ENCODE data around the gene CLRN1.

CLRN1 gene

DNA sequence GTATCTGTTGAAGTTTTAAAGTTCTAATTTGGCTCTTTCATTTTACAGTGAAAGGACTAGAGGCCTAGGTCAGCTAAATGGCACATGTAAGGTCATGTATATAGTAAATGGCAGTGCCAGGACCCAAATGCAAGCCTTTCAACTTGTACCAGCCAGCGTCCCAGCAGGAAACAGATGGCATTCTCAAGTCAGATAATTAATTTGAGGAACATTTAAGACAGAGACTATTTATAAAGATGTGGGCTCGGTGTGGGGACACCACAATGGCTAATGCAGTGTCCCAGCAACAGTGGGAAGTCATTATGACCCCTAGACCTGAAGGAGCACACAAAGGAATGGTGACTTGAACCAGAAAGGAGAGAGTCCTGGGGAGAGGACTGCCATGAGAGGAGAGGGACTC is 73.4 kb downstream of the CLRN1 start:
- Histone ChIP-seq H3K36me3 (ENCODE audit: low read length) (no peaks in the 10 kb centered on the region), H3K79me2 (ENCODE audit: insufficient read depth, low read length) (no peaks in the 10 kb centered on the region), H4K20me1 (ENCODE audit: low read depth, low read length) (no peaks in the 10 kb centered on the region), H3K27ac (ENCODE audit: low read depth, low read length) (no peak overlapping the region), H3K9me2 (replicated peaks; ENCODE audit: insufficient read depth, low read length) (no peaks in the 10 kb centered on the region), H3K9me3 (ENCODE audit: insufficient read depth, low read length) (no peaks in the 10 kb centered on the region), H2AFZ (ENCODE audit: low read depth, low read length, severe bottlenecking) (no peak overlapping the region), H3K4me2 (ENCODE audit: low read depth, low read length, poor library complexity, severe bottlenecking) (no peak overlapping the region), H3F3A (ENCODE audit: insufficient read depth) (no peaks in the 10 kb centered on the region), H3K9ac (ENCODE audit: low read length) (no peak overlapping the region), H3K4me3 (ENCODE audit: insufficient read depth, low read length, poor library complexity, severe bottlenecking) (no peak overlapping the region), H3K27me3 (ENCODE audit: low read length) (peaks cover 3% of the 10 kb centered on the region; the same call in 1 of the 2 replicates)
- TF ChIP-seq EZH2phosphoT487 (conservative IDR thresholded peaks at IDR 0.05; ENCODE audit: low read length) (no peak), CTCF (IDR thresholded peaks at IDR 0.05; ENCODE audit: insufficient read depth, low read length, poor library complexity, severe bottlenecking) (no peak)

DNA sequence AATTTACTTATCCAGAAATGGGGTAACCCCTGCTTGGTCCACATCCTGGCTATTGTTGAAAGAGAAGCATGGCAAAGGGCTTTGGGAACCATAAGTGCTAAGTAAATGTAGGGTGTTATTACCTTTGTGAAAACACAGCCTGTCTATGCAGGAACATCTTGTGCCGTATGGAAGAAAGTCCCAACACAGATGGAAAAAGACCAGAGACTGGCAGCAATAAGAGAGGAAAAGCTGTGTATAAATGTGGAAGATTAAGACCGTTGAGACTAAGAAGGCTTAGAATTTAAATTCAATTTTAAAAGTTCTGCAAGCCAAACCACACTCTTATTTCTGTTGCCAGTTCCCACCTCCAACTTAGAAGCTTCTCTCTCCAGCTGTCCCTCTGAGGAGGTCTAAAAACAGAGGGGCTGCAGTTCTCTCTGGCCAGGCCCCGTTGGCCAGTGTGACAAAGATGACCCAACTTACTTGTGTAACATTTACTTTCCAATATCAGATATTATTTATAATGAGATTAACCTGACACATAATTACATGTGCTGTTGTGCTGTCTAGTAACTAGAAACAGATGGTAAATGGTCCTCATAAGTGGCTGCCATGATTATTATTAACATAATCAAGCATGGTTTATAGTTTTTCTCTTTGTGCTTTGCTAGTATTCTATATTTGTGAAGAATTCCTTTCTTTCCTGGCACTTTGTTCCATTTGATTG is 74.3 kb downstream of the CLRN1 start:
- H3K27ac ChIP-seq (ENCODE audit: low read depth, low read length), result no peak overlapping the region
- H3K9me3 ChIP-seq (ENCODE audit: insufficient read depth, low read length), result no peaks in the 10 kb centered on the region
- no peaks in the 10 kb centered on the region for H3K36me3 ChIP-seq (ENCODE audit: low read length)
- no peak overlapping the region for H3K4me2 ChIP-seq (ENCODE audit: low read depth, low read length, poor library complexity, severe bottlenecking)
- H3K4me3 ChIP-seq (ENCODE audit: insufficient read depth, low read length, poor library complexity, severe bottlenecking), result no peak overlapping the region
- H3F3A ChIP-seq (ENCODE audit: insufficient read depth), result no peaks in the 10 kb centered on the region
- H3K27me3 ChIP-seq (ENCODE audit: low read length), result peaks cover 3% of the 10 kb centered on the region; the same call in 1 of the 2 replicates
- no peak overlapping the region for H3K9ac ChIP-seq (ENCODE audit: low read length)
- no peaks in the 10 kb centered on the region for H4K20me1 ChIP-seq (ENCODE audit: low read depth, low read length)
- no peak for TF ChIP-seq EZH2phosphoT487 (conservative IDR thresholded peaks at IDR 0.05; ENCODE audit: low read length)
- H2AFZ ChIP-seq (ENCODE audit: low read depth, low read length, severe bottlenecking), result no peak overlapping the region
- no peaks in the 10 kb centered on the region for H3K79me2 ChIP-seq (ENCODE audit: insufficient read depth, low read length)
- no peaks in the 10 kb centered on the region for H3K9me2 ChIP-seq (replicated peaks; ENCODE audit: insufficient read depth, low read length)

GRCh38 chr3:150897592-150897991 is 74.9 kb downstream of the CLRN1 start:
- Histone ChIP-seq H3K79me2 (ENCODE audit: insufficient read depth, low read length) (no peaks in the 10 kb centered on the region), H4K20me1 (ENCODE audit: low read depth, low read length) (no peaks in the 10 kb centered on the region), H3K9me3 (ENCODE audit: insufficient read depth, low read length) (no peaks in the 10 kb centered on the region), H3K27me3 (ENCODE audit: low read length) (peaks cover 3% of the 10 kb centered on the region; the same call in 1 of the 2 replicates), H3K27ac (ENCODE audit: low read depth, low read length) (no peak overlapping the region), H3K36me3 (ENCODE audit: low read length) (no peaks in the 10 kb centered on the region), H2AFZ (ENCODE audit: low read depth, low read length, severe bottlenecking) (no peak overlapping the region), H3K4me3 (ENCODE audit: insufficient read depth, low read length, poor library complexity, severe bottlenecking) (no peak overlapping the region), H3K9me2 (replicated peaks; ENCODE audit: insufficient read depth, low read length) (no peaks in the 10 kb centered on the region), H3K9ac (ENCODE audit: low read length) (no peak overlapping the region), H3K4me2 (ENCODE audit: low read depth, low read length, poor library complexity, severe bottlenecking) (no peak overlapping the region), H3F3A (ENCODE audit: insufficient read depth) (no peaks in the 10 kb centered on the region)
- TF ChIP-seq EZH2phosphoT487 (conservative IDR thresholded peaks at IDR 0.05; ENCODE audit: low read length), result no peak
- no peak for TF ChIP-seq CTCF (IDR thresholded peaks at IDR 0.05; ENCODE audit: insufficient read depth, low read length, poor library complexity, severe bottlenecking)

- Histone ChIP-seq H3K9ac (ENCODE audit: low read length) (no peak overlapping the region), H3F3A (ENCODE audit: insufficient read depth) (no peaks in the 10 kb centered on the region), H4K20me1 (ENCODE audit: low read depth, low read length) (no peaks in the 10 kb centered on the region), H3K9me2 (replicated peaks; ENCODE audit: insufficient read depth, low read length) (no peaks in the 10 kb centered on the region), H3K27me3 (ENCODE audit: low read length) (no peaks in the 10 kb centered on the region), H2AFZ (ENCODE audit: low read depth, low read length, severe bottlenecking) (no peak overlapping the region), H3K79me2 (ENCODE audit: insufficient read depth, low read length) (no peaks in the 10 kb centered on the region), H3K27ac (ENCODE audit: low read depth, low read length) (no peak overlapping the region), H3K4me2 (ENCODE audit: low read depth, low read length, poor library complexity, severe bottlenecking) (no peak overlapping the region), H3K36me3 (ENCODE audit: low read length) (no peaks in the 10 kb centered on the region), H3K9me3 (ENCODE audit: insufficient read depth, low read length) (no peaks in the 10 kb centered on the region), H3K4me3 (ENCODE audit: insufficient read depth, low read length, poor library complexity, severe bottlenecking) (no peak overlapping the region)
- TF ChIP-seq CTCF (IDR thresholded peaks at IDR 0.05; ENCODE audit: insufficient read depth, low read length, poor library complexity, severe bottlenecking) (no peak), EZH2phosphoT487 (conservative IDR thresholded peaks at IDR 0.05; ENCODE audit: low read length) (no peak)
Measured at GRCh38 chr3:150890831-150891230, 81.7 kb downstream of the CLRN1 start.

Data from SU-DHL-6 (cell line).